ENCODE results near the gene JUN.

Gene JUN

DNA sequence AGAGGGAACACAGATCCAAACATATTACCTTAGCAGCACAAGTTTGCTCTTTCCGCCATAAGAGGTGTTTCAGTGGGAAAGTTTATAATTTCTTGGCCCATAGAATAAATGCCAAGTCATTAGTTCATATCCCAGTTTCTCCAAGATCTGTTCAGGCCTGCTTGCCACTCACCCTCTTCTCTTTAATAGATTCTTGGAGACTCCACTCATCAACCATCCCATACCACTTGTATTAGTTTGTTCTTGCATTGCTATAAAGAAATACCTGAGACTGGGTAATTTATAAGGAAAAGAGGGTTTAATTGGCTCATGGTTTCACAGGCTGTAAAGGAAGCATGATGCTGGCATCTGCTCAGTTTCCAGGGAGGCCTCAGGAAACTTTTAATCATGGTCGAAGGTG is 49.2 kb downstream of the JUN start:
- Histone ChIP-seq H3K9me3 (ENCODE audit: control insufficient read depth, insufficient read depth, low read depth, low read length) (no peaks in the 10 kb centered on the region), H3K27ac (ENCODE audit: extremely low read depth, low read depth, low read length) (no peak overlapping the region), H3K4me1 (ENCODE audit: control insufficient read depth, insufficient read depth, low read length) (no peaks in the 10 kb centered on the region), H3K4me3 (ENCODE audit: low read depth, low read length) (no peak overlapping the region), H3K36me3 (ENCODE audit: control insufficient read depth in 2 of 2, insufficient read depth in 1 of 2, low read length in 2 of 2) (no peaks in the 10 kb centered on the region)
- TF ChIP-seq ZNF404 (tag by site-specific recombination; IDR thresholded peaks at IDR 0.05) (no peak), IKZF3 (tag by site-specific recombination; IDR thresholded peaks at IDR 0.05) (no peak)
- ChIA-PET POLR2A (interaction anchor here (1.0 kb wide), 1 partner anchor 49 kb away, joined by 3 read pairs; the partner anchor contains the start of gene JUN), CTCF (no interaction called here)

DNA sequence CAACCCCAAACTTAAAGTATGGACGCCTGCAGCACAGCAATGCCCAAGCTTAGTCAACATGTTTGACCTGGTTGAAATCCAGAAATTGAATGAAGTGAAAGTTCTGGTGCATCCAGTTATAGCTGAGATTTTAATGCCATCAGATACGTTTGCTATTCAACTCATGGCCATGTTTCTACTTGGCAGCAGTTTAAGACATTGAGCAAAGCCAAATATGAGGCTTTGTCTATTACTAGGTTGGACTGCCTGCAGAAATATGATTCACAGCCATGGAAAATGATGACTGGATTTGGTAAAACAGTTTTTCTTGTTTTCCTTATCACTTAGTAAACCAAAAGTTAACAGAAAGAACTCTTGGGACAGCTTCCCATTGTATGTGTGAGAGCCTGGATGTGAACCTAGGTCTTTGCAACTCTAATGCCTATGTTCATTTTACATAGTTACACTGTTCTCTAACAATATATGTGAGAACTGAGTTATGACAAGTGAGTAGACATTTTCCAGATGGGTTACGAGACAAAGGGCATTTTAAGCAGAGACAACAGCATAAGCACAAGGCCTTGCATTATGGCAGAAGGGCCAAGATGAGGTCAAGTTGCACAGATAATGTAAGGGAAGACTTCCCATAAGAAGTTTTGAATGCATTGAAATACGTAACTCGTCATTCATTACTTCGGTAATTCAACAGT is 51.6 kb downstream of the JUN start:
- Histone ChIP-seq H3K4me1 (ENCODE audit: control insufficient read depth, insufficient read depth, low read length) (no peaks in the 10 kb centered on the region), H3K4me3 (ENCODE audit: low read depth, low read length) (no peak overlapping the region), H3K9me3 (ENCODE audit: control insufficient read depth, insufficient read depth, low read depth, low read length) (no peaks in the 10 kb centered on the region), H3K36me3 (ENCODE audit: control insufficient read depth in 2 of 2, insufficient read depth in 1 of 2, low read length in 2 of 2) (no peaks in the 10 kb centered on the region), H3K27ac (ENCODE audit: extremely low read depth, low read depth, low read length) (no peak overlapping the region)
- TF ChIP-seq, protein P1, sequence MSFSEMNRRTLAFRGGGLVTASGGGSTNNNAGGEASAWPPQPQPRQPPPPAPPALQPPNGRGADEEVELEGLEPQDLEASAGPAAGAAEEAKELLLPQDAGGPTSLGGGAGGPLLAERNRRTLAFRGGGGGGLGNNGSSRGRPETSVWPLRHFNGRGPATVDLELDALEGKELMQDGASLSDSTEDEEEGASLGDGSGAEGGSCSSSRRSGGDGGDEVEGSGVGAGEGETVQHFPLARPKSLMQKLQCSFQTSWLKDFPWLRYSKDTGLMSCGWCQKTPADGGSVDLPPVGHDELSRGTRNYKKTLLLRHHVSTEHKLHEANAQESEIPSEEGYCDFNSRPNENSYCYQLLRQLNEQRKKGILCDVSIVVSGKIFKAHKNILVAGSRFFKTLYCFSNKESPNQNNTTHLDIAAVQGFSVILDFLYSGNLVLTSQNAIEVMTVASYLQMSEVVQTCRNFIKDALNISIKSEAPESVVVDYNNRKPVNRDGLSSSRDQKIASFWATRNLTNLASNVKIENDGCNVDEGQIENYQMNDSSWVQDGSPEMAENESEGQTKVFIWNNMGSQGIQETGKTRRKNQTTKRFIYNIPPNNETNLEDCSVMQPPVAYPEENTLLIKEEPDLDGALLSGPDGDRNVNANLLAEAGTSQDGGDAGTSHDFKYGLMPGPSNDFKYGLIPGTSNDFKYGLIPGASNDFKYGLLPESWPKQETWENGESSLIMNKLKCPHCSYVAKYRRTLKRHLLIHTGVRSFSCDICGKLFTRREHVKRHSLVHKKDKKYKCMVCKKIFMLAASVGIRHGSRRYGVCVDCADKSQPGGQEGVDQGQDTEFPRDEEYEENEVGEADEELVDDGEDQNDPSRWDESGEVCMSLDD (tag by site-specific recombination; IDR thresholded peaks at IDR 0.05): no peak
- TF ChIP-seq MZF1 (tag by site-specific recombination; IDR thresholded peaks at IDR 0.05; ENCODE audit: borderline replicate concordance): no peak
- TF ChIP-seq ZNF211 (tag by site-specific recombination; IDR thresholded peaks at IDR 0.05; ENCODE audit: low read depth): no peak
- TF ChIP-seq, protein P2, sequence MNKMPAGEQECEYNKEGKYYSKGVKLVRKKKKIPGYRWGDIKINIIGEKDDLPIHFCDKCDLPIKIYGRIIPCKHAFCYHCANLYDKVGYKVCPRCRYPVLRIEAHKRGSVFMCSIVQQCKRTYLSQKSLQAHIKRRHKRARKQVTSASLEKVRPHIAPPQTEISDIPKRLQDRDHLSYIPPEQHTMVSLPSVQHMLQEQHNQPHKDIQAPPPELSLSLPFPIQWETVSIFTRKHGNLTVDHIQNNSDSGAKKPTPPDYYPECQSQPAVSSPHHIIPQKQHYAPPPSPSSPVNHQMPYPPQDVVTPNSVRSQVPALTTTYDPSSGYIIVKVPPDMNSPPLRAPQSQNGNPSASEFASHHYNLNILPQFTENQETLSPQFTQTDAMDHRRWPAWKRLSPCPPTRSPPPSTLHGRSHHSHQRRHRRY (tag by site-specific recombination; IDR thresholded peaks at IDR 0.05): no peak
- no peak for TF ChIP-seq ZNF214 (tag by site-specific recombination; IDR thresholded peaks at IDR 0.05; ENCODE audit: borderline replicate concordance)
- TF ChIP-seq ZXDB (tag by site-specific recombination; IDR thresholded peaks at IDR 0.05): no peak
- no peak for TF ChIP-seq RBAK (tag by site-specific recombination; IDR thresholded peaks at IDR 0.05)
- no peak for TF ChIP-seq ZIC2 (tag by site-specific recombination; IDR thresholded peaks at IDR 0.05)
- TF ChIP-seq, protein P3, sequence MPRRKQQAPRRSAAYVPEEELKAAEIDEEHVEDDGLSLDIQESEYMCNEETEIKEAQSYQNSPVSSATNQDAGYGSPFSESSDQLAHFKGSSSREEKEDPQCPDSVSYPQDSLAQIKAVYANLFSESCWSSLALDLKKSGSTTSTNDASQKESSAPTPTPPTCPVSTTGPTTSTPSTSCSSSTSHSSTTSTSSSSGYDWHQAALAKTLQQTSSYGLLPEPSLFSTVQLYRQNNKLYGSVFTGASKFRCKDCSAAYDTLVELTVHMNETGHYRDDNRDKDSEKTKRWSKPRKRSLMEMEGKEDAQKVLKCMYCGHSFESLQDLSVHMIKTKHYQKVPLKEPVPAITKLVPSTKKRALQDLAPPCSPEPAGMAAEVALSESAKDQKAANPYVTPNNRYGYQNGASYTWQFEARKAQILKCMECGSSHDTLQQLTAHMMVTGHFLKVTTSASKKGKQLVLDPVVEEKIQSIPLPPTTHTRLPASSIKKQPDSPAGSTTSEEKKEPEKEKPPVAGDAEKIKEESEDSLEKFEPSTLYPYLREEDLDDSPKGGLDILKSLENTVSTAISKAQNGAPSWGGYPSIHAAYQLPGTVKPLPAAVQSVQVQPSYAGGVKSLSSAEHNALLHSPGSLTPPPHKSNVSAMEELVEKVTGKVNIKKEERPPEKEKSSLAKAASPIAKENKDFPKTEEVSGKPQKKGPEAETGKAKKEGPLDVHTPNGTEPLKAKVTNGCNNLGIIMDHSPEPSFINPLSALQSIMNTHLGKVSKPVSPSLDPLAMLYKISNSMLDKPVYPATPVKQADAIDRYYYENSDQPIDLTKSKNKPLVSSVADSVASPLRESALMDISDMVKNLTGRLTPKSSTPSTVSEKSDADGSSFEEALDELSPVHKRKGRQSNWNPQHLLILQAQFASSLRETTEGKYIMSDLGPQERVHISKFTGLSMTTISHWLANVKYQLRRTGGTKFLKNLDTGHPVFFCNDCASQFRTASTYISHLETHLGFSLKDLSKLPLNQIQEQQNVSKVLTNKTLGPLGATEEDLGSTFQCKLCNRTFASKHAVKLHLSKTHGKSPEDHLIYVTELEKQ (tag by site-specific recombination; IDR thresholded peaks at IDR 0.05; ENCODE audit: borderline replicate concordance): no peak
- TF ChIP-seq, protein P4, sequence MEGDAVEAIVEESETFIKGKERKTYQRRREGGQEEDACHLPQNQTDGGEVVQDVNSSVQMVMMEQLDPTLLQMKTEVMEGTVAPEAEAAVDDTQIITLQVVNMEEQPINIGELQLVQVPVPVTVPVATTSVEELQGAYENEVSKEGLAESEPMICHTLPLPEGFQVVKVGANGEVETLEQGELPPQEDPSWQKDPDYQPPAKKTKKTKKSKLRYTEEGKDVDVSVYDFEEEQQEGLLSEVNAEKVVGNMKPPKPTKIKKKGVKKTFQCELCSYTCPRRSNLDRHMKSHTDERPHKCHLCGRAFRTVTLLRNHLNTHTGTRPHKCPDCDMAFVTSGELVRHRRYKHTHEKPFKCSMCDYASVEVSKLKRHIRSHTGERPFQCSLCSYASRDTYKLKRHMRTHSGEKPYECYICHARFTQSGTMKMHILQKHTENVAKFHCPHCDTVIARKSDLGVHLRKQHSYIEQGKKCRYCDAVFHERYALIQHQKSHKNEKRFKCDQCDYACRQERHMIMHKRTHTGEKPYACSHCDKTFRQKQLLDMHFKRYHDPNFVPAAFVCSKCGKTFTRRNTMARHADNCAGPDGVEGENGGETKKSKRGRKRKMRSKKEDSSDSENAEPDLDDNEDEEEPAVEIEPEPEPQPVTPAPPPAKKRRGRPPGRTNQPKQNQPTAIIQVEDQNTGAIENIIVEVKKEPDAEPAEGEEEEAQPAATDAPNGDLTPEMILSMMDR (tag by site-specific recombination; IDR thresholded peaks at IDR 0.05): no peak
- TF ChIP-seq ZNF146 (tag by site-specific recombination; IDR thresholded peaks at IDR 0.05): no peak
- no peak for TF ChIP-seq ZNF138 (tag by site-specific recombination; IDR thresholded peaks at IDR 0.05; ENCODE audit: borderline replicate concordance)
- no peak for TF ChIP-seq ZNF585B (tag by site-specific recombination; IDR thresholded peaks at IDR 0.05)
- TF ChIP-seq, protein P5, sequence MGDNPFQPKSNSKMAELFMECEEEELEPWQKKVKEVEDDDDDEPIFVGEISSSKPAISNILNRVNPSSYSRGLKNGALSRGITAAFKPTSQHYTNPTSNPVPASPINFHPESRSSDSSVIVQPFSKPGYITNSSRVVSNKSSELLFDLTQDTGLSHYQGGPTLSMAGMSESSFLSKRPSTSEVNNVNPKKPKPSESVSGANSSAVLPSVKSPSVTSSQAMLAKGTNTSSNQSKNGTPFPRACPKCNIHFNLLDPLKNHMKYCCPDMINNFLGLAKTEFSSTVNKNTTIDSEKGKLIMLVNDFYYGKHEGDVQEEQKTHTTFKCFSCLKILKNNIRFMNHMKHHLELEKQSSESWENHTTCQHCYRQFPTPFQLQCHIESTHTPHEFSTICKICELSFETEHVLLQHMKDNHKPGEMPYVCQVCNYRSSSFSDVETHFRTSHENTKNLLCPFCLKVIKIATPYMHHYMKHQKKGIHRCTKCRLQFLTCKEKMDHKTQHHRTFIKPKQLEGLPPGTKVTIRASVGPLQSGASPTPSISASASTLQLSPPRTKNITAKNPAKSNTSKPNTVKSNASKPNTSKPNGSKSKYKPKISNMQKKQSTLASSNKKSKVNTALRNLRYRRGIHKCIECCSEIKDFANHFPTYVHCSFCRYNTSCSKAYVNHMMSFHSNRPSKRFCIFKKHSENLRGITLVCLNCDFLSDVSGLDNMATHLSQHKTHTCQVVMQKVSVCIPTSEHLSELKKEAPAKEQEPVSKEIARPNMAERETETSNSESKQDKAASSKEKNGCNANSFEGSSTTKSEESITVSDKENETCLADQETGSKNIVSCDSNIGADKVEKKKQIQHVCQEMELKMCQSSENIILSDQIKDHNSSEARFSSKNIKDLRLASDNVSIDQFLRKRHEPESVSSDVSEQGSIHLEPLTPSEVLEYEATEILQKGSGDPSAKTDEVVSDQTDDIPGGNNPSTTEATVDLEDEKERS (tag by site-specific recombination; IDR thresholded peaks at IDR 0.05): no peak
- no peak for TF ChIP-seq ZNF121 (tag by site-specific recombination; IDR thresholded peaks at IDR 0.05)
- no peak for TF ChIP-seq SP7 (tag by site-specific recombination; IDR thresholded peaks at IDR 0.05)
- TF ChIP-seq ZNF677 (tag by site-specific recombination; IDR thresholded peaks at IDR 0.05): no peak
- no peak for TF ChIP-seq GFI1B (tag by site-specific recombination; IDR thresholded peaks at IDR 0.05)
- CTCF ChIA-PET: interaction anchor here (0.6 kb wide), 1 partner anchor 1027 kb away, joined by 3 read pairs; no protein-coding TSS in a partner anchor
- POLR2A ChIA-PET: no interaction called here
